GM12865 (cell line): Measurements from ENCODE around the gene DNMT3A.

Experiments used
- DNase-seq: peaks from one replicate; pipeline ENCODE4 v3.0.0; 2010; ENCODE audit warnings: low read depth
- H3K4me3 ChIP-seq: 2 replicates; pipeline ENCODE4 v1.5.1; 2011; ENCODE audit warnings: mild to moderate bottlenecking, low read depth, low read length, control low read depth
- TF ChIP-seq, protein P1 (sequence below): IDR thresholded peaks from 2 replicates; pipeline ENCODE4 v1.5.1; 2011; ENCODE audit warnings: low read length, control low read depth, low read depth, inconsistent platforms; ENCODE audit not compliant: insufficient read depth; ENCODE audit errors: missing control alignments

Gene DNMT3A

DNA sequence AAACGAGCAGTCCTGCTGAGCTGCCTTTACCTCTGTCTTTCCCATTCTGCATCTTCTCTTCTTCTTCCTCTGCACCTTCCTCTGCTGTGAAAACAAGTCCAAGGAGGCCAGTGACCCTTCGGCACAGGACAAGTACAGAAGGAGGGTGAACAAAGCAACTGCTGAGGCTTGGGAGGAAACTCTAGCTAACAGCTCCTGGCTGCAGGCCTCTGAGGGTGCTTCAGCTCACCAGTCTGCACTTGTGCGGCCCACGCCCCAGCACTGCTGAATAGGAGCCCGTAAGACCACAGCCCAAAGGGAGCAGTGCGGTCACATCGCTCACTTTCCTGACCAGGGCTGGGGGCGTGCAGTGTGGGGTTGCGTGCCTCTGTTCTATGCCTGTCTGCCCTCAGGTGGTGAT, 42.1 kb upstream of the DNMT3A start:
- no peak overlapping the region for H3K4me3 ChIP-seq
- TF ChIP-seq, protein P1, sequence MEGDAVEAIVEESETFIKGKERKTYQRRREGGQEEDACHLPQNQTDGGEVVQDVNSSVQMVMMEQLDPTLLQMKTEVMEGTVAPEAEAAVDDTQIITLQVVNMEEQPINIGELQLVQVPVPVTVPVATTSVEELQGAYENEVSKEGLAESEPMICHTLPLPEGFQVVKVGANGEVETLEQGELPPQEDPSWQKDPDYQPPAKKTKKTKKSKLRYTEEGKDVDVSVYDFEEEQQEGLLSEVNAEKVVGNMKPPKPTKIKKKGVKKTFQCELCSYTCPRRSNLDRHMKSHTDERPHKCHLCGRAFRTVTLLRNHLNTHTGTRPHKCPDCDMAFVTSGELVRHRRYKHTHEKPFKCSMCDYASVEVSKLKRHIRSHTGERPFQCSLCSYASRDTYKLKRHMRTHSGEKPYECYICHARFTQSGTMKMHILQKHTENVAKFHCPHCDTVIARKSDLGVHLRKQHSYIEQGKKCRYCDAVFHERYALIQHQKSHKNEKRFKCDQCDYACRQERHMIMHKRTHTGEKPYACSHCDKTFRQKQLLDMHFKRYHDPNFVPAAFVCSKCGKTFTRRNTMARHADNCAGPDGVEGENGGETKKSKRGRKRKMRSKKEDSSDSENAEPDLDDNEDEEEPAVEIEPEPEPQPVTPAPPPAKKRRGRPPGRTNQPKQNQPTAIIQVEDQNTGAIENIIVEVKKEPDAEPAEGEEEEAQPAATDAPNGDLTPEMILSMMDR, result no peak
- DNase-seq, result no peak

DNA sequence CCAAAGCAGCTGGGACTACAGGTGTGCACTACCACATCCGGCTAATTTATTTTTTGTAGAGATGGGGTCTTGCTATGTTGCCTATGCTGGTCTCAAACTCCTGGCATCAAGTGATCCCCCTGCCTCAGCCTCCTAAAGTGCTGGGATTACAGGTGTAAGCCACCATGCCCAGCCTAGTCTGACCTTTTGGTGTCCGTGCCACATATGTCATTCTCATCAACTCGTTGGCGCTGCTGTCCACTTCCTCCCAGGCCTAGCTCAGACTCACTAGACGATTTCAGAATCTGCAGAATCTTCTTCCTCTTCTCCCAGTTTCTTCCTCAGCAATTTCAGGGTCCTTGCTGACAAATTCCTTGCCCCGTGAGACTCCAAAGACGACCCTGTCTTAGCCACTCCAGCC, 39.8 kb upstream of the DNMT3A start:
- DNase-seq, result no peak
- H3K4me3 ChIP-seq, result no peak overlapping the region
- TF ChIP-seq, protein P1, result no peak

DNA sequence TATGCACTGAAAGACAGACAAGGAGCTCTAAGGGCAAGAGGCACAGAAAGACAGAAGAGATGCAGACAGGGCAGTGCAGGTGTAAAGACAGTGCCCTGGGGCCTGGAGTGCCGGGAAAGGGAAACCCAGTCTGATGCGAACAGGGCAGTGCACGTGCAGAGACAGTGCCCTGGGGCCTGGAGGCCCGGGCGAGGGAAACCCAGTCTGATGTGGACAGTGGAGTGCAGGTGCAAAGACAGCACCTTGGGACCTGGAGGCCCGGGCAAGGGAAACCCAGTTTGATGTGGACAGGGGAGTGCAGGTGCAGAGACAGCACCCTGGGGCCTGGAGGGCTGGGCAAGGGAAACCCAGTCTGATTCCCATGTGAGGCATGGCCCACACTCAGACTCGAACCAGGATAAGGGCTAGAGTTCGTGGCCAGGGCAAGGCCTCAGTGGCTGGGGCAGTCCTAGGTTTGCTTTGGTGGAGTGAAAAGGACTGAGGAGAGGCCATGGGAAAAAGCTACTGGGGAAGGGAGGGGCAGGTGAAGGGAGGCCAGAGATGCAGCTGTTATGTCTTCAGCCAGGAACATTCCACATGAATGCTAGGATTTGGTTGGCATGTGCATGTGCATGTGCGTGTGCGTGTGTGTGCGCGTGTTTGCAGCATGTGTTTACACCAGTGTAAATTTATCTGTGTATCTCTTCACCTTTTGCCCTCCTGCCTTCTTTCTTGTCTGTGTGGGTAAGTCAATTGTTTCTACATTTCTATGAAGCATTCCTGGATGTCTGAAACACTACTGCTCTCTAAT, 39.1 kb upstream of the DNMT3A start:
- TF ChIP-seq, protein P1, result no peak
- no peak overlapping the region for H3K4me3 ChIP-seq
- DNase-seq, result no peak

DNA sequence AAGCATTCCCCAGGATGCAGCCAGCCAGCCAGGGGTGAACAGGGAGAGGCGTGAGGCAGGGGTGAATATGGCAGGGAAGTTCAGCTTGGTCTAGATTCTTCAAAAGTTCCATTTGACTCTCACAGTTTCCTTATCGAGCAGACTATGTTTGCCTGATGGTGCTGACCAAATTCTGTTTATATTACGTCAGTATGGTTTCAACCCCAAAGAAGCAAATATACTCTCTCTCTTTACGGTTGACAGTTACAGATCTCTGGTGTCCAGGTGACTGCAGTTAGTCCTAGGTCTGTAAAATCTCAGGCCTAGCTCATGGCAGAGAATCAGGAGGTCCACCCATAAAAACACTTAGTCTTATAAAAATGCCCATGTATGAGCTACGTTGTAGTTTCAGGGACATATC, 38.3 kb upstream of the DNMT3A start:
- H3K4me3 ChIP-seq, result no peak overlapping the region
- peak; percentile 66 for DNase-seq
- TF ChIP-seq, protein P1, result no peak

DNA sequence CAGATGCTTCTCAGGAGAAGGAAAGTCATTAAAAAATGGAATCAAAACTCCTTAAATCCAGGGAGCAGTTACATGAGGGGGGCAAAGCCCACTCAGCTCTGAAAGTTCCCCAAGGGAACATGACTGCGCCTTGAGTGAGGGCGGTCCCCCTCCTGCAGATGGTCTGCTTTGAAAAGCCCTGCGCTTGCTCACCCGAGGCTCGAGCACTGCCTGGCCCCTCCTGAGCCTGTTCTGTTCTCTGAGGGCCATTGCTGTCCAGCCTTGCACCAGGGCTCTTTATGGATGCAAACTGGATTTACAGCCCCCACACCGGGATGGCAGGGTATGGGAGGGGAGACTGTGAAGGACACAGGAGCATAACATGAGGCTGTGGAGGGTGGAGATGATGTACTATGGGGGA, 37.8 kb upstream of the DNMT3A start:
- H3K4me3 ChIP-seq, result no peak overlapping the region
- TF ChIP-seq, protein P1, result no peak
- DNase-seq, result no peak

DNA sequence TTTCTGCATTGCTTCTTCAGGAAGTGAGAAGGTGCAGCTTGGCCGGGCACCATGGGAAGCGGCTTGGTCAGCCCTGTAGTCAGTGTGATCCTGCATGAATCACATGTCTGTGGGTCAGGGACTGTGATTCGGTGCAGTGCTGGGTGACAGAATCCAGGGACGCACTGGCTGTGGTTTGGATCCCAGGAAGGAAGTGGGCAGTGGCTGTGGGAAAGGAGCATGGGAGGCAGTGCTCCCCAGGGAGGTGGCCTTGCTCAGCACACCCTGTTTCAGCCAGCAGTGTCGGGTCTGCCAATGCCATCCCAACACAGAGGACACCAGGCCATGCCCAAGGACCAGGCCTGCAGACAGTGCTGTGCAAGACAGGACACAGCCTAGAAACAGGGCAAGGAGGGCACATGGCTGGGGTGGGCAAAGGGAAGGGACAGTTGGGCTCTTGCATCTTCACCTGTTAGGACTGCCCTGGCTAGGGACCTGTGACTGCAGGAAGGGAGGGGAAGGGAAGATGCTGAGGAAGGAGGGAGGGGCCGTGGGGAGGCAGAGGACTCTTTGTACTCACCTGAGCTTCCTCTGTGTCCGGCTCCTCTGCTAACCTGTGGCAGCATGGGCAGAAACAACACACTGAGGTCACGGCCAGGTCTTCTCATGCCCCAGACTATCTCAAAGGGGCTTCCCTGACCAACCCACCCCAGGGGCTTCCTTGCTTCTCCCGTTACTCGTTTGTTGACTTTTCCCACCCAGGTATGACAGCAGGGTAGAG, 37.2 kb upstream of the DNMT3A start:
- no peak overlapping the region for H3K4me3 ChIP-seq
- no peak for DNase-seq
- TF ChIP-seq, protein P1, result no peak
